Measurements from ENCODE around the gene ADH4.
A peak's percentile ranks its signal among the peaks of the same experiment; 100 is the strongest.
"Not testable (repeated sequence)": the region's sequence is repeated elsewhere in the genome, so short reads cannot be mapped to it uniquely, and the experiment has no call there.

Gene ADH4

GRCh38 chr4:99082192-99082591, 61.9 kb downstream of the ADH4 start:
- H3K36me3 Mint-ChIP-seq (ENCODE audit: low read depth) = peaks cover 73% of the 10 kb centered on the region
- no peak overlapping the region for H3K27ac Mint-ChIP-seq
- DNase-seq = no peak
- H3K27me3 Mint-ChIP-seq (ENCODE audit: low read depth, poor library complexity) = no peaks in the 10 kb centered on the region
- no peaks in the 10 kb centered on the region for H3K9me3 Mint-ChIP-seq
- H3K4me3 Mint-ChIP-seq = no peak overlapping the region
- TF ChIP-seq, protein P1, sequence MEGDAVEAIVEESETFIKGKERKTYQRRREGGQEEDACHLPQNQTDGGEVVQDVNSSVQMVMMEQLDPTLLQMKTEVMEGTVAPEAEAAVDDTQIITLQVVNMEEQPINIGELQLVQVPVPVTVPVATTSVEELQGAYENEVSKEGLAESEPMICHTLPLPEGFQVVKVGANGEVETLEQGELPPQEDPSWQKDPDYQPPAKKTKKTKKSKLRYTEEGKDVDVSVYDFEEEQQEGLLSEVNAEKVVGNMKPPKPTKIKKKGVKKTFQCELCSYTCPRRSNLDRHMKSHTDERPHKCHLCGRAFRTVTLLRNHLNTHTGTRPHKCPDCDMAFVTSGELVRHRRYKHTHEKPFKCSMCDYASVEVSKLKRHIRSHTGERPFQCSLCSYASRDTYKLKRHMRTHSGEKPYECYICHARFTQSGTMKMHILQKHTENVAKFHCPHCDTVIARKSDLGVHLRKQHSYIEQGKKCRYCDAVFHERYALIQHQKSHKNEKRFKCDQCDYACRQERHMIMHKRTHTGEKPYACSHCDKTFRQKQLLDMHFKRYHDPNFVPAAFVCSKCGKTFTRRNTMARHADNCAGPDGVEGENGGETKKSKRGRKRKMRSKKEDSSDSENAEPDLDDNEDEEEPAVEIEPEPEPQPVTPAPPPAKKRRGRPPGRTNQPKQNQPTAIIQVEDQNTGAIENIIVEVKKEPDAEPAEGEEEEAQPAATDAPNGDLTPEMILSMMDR (IDR thresholded peaks at IDR 0.05) = no peak
- peaks cover 18% of the 10 kb centered on the region for H3K4me1 Mint-ChIP-seq

DNA sequence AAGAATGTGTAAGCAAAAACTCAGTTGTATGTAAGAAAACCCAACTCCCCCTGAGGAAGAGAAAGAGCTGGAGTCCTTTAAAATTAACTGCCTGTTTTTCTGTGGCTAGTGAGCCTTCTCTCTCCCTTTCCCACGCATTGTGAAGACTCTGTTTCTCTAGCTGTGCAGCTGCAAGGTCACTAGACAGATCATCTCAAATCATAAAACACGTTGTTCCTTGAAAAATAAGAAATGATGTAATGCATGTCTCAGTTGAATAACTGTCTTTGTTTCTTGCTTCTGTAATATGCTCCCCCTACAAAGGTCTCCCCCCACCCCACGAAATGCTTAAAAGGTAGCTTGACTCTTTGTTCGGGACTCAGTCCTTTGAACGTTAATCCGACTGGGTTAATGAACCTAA, 63.2 kb downstream of the ADH4 start:
- not testable (repeated sequence) for H3K27me3 Mint-ChIP-seq (ENCODE audit: low read depth, poor library complexity); H3K4me3 Mint-ChIP-seq; DNase-seq; H3K9me3 Mint-ChIP-seq
- Mint-ChIP-seq H3K4me1 (peaks cover 11% of the 10 kb centered on the region), H3K27ac (peak overlapping the region; percentile 77), H3K36me3 (ENCODE audit: low read depth) (peaks cover 78% of the 10 kb centered on the region)

- Mint-ChIP-seq H3K27ac (no peak overlapping the region), H3K4me1 (peaks cover 6% of the 10 kb centered on the region), H3K36me3 (ENCODE audit: low read depth) (peaks cover 77% of the 10 kb centered on the region), H3K9me3 (no peaks in the 10 kb centered on the region), H3K4me3 (no peak overlapping the region), H3K27me3 (ENCODE audit: low read depth, poor library complexity) (no peaks in the 10 kb centered on the region)
- TF ChIP-seq, protein P1 (IDR thresholded peaks at IDR 0.05) = no peak
- DNase-seq = no peak
Observed at GRCh38 chr4:99079625-99080295, 64.3 kb downstream of the ADH4 start.

DNA sequence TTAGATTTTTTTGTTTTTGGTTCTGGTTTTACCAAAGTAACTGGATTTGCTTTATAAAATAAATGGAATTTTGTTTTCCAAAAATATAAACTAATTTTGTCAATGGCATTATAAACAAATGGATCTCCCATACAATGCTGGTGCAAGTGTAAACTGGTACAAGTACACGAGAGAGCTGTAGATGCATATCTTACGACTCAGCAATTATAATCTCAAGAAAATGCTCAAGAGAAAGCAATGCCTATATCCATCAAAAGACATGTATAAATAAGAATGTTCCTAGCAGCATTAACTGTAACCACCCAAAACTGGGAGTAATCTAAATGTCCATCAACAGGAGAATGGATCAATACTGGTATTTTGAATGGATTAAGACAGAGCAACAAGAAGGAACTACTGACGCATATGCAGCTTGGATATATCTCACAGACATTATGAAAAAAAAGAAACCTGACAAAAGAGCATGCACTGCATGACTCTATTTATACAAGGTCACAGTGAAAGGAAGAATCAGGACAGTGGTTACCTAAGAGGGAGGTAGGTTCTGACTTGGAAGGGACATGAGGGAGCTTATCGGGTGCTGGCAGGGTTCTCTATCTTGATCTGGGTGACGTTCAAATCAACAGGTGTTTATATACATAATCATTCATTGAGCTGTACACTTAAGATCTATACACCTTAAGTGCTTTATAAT, 65.0 kb downstream of the ADH4 start:
- Mint-ChIP-seq H3K27me3 (ENCODE audit: low read depth, poor library complexity) (peaks cover 3% of the 10 kb centered on the region), H3K36me3 (ENCODE audit: low read depth) (peaks cover 76% of the 10 kb centered on the region), H3K27ac (peak overlapping the region; percentile 74), H3K4me1 (peaks cover 6% of the 10 kb centered on the region), H3K4me3 (no peak overlapping the region), H3K9me3 (no peaks in the 10 kb centered on the region)
- no peak for DNase-seq
- TF ChIP-seq, protein P1 (IDR thresholded peaks at IDR 0.05) = no peak

DNA sequence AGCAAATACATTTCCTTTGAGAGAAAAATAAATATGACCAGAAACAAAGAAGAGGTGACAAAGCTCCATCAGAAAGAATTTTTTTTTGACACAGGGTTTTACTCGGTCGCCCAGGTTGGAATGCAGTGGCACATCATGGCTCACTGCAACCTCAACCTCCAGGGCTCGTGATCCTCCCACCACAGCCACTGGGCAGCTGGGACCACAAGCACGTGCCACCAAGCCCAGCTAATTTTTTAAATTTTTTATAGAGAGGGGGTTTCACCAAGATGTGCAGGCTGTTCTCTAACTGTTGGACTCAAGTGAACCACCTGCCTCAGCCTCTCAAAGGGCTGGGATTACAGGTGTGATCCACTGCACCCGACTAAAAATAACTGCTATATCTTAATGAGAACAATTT, 65.8 kb downstream of the ADH4 start:
- no peak overlapping the region for H3K27ac Mint-ChIP-seq
- DNase-seq = no peak
- peaks cover 6% of the 10 kb centered on the region for H3K4me1 Mint-ChIP-seq
- TF ChIP-seq, protein P1 (IDR thresholded peaks at IDR 0.05) = no peak
- H3K27me3 Mint-ChIP-seq (ENCODE audit: low read depth, poor library complexity) = peaks cover 3% of the 10 kb centered on the region
- peaks cover 76% of the 10 kb centered on the region for H3K36me3 Mint-ChIP-seq (ENCODE audit: low read depth)
- H3K9me3 Mint-ChIP-seq = no peaks in the 10 kb centered on the region
- no peak overlapping the region for H3K4me3 Mint-ChIP-seq

DNA sequence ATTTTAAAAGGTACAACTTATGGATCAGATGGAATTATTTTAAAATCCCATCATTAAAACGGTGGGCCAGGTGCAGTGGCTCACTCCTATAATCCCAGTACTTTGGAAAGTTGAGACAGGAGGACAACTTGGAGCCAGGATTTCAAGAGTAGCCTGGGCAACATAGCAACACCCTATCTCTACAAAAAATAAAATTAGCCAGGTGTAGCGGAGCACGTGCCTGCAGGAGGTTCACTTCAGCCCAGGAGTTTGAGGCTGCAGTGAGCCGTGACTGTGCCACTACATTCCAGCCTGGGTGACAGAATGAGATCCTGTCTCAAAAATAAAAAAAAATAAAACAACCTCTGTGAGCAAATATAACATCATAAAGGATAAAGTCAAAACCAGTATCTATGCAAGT, 66.9 kb downstream of the ADH4 start:
- H3K36me3 Mint-ChIP-seq (ENCODE audit: low read depth) = peaks cover 80% of the 10 kb centered on the region
- peaks cover 3% of the 10 kb centered on the region for H3K27me3 Mint-ChIP-seq (ENCODE audit: low read depth, poor library complexity)
- H3K27ac Mint-ChIP-seq = peak overlapping the region; percentile 32
- no peak for DNase-seq
- no peaks in the 10 kb centered on the region for H3K9me3 Mint-ChIP-seq
- no peak overlapping the region for H3K4me3 Mint-ChIP-seq
- TF ChIP-seq, protein P1 (IDR thresholded peaks at IDR 0.05) = no peak
- H3K4me1 Mint-ChIP-seq = peaks cover 6% of the 10 kb centered on the region
